ENCODE results near the gene NKAIN1.
"Not testable (repeated sequence)": the region's sequence is repeated elsewhere in the genome, so short reads cannot be mapped to it uniquely, and the experiment has no call there.

The NKAIN1 gene

GRCh38 chr1:31148409-31148808, 91.3 kb downstream of the NKAIN1 start:
- DNase-seq, result no peak

GRCh38 chr1:31145648-31146047, 94.0 kb downstream of the NKAIN1 start:
- no peak for DNase-seq

GRCh38 chr1:31144442-31144841, 95.2 kb downstream of the NKAIN1 start:
- DNase-seq, result no peak

DNA sequence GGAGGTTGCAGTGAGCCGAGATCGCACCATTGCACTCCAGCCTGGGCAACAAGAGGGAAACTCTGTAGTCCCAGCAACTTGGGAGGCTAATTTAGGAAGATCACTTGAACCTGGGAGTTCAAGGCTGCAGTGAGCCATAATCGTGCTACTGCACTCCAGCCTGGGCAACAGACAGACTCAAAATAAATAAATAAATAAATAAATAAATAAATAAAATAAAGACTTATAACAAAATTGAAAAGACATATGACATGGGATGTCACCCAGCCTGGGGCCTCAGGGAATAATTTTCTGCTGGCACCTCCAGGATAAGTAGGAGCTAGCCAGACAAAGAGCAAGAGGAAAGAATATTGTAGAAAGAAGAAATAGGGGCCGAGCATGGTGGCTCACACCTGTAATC, 96.2 kb downstream of the NKAIN1 start:
- DNase-seq, result no peak

DNA sequence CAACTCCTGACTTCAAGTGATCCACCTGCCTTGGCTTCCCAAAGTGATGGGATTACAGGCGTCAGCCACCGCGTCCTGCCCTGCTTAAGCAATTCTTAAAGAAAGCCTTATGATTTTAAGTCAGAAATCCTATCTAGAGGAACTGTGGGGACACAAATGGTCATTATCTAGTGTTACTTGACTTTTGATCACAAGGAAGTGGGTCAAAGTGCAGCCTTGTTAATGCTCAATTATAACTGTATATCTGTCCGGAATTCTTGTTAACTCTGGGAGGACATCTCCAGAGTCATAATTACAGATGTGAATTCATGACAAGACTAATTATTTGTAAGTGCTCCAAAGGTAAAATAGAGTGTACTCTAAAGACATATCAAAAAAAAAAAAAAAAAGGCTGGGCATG, 97.3 kb downstream of the NKAIN1 start:
- no peak for DNase-seq

DNA sequence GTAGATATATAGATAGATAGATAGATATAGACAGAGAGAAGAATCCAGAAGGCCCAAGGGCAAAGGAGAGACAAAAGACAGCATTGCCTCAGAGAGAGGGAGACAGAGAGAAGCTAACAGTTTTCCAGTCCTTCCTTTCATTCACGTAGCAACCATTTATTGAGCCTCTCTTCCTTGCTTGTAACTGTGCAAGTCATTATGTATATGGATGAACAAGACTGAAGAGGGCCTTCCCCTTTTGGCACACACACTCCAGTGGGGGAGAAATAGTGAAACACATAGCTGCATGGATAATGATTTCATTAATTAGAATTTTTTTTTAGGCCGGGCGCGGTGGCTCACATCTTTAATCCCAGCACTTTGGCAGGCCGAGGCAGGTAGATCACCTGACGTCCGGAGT, 99.4 kb downstream of the NKAIN1 start:
- no peak for DNase-seq

GRCh38 chr1:31138797-31139521, 100.7 kb downstream of the NKAIN1 start:
- DNase-seq, result not testable (repeated sequence)

- DNase-seq, result not testable (repeated sequence)
Measured at GRCh38 chr1:31137873-31138272, 101.8 kb downstream of the NKAIN1 start.

DNA sequence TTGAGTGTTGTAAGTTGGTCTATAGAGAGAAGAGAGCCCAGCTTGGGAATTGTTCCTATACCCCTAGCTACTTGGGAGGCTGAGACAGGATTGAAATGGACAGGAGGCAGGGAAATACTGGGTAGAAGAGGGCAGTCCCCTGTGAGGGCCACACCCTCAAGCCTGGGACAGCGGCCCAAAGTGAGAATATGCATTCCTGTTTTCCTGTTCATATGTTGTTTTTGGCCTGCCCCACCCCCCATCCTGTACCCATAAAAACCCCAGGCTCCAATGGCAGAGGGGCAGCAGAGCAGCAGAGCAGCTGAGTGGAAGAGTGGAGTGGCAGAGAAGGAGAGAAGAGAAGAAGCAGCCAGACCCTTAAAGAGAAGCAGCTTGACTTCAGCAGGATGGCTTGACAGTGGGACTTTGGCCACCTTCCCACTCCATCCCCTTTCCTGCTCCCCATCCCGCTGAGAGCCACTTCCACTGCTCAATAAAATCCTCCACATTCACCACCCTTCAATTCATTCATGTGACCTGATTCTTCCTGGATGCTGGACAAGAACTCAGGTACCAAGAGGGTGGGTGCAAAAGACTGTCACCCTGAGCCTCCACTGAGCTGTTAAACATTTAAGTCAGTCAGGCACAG, 103.6 kb downstream of the NKAIN1 start:
- no peak for DNase-seq

GRCh38 chr1:31133368-31133767, 106.3 kb downstream of the NKAIN1 start:
- no peak for DNase-seq
